ENCODE results near the gene KDM4C. TPM values are rescaled to one million over a fixed set of nuclear protein-coding genes. Genes with fewer than 3 reads are reported as not detected.
A peak's percentile ranks its signal among the peaks of the same experiment; 100 is the strongest.

The KDM4C gene
- total and polyA plus RNA-seq, 2 donors (not counting 1 experiment from before 2014, with no cell fraction given) = 13.0 to 39.0 TPM

DNA sequence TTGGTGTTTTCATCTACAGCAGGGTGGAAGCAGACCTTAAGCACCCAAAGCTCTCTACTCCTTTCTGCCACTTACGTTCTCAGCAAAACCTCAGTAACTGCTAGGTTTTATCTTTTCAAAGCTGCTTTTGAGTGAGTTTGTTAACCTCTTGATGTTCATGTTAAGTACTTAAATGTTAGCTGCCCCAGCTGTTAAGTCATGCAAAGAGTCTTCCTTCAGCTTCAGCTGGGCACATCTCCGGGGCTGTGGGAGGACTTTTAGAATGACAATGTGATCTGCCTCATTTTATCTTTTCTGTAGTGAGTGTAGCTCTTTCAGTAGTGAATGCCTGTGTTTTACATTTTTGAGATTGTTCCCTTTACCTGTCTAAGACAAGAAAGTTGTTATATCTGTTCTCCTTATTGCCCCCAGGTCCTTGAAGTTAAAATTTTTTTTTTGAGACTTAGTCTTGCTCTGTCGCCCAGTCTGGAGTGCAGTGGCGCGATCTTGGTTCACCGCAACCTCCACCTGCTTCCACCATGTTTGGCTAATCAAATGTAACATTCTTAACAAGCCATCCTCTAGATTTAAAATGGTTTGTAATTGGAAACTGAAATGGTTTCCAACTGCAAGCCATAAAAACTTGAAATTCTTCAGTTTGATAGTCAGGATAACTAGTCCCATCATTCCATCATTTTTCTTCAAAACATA, 19.6 kb downstream of the KDM4C start:
- Histone ChIP-seq H2AFZ (ENCODE audit: low read length) (no peak overlapping the region), H3K9ac (ENCODE audit: insufficient read depth, low read length) (no peak overlapping the region), H3K27me3 (ENCODE audit: control insufficient read depth, insufficient read depth, low read length) (no peaks in the 10 kb centered on the region), H3K36me3 (ENCODE audit: control insufficient read depth, insufficient read depth, low read length) (no peaks in the 10 kb centered on the region), H3K4me1 (ENCODE audit: control insufficient read depth, extremely low read depth, insufficient read depth, low read length) (no peaks in the 10 kb centered on the region), H3K9me3 (ENCODE audit: control insufficient read depth, insufficient read depth, low read depth, low read length) (no peaks in the 10 kb centered on the region), H3K4me3 (replicated peaks in 1 of 4; ENCODE audit: control extremely low read depth in 1 of 4, insufficient read depth in 1 of 4, low read depth in 3 of 4, low read length in 4 of 4) (no peak overlapping the region), H3K4me2 (ENCODE audit: extremely low read depth, insufficient read depth, low read length) (no peak overlapping the region), H3K79me2 (ENCODE audit: control insufficient read depth, insufficient read depth, low read length) (peaks cover 6% of the 10 kb centered on the region), H4K20me1 (ENCODE audit: control insufficient read depth, extremely low read depth, insufficient read depth, low read length) (no peaks in the 10 kb centered on the region), H3K27ac (ENCODE audit: insufficient read depth, low read length) (no peak overlapping the region)
- TF ChIP-seq, protein P1, sequence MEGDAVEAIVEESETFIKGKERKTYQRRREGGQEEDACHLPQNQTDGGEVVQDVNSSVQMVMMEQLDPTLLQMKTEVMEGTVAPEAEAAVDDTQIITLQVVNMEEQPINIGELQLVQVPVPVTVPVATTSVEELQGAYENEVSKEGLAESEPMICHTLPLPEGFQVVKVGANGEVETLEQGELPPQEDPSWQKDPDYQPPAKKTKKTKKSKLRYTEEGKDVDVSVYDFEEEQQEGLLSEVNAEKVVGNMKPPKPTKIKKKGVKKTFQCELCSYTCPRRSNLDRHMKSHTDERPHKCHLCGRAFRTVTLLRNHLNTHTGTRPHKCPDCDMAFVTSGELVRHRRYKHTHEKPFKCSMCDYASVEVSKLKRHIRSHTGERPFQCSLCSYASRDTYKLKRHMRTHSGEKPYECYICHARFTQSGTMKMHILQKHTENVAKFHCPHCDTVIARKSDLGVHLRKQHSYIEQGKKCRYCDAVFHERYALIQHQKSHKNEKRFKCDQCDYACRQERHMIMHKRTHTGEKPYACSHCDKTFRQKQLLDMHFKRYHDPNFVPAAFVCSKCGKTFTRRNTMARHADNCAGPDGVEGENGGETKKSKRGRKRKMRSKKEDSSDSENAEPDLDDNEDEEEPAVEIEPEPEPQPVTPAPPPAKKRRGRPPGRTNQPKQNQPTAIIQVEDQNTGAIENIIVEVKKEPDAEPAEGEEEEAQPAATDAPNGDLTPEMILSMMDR (conservative IDR thresholded peaks at IDR 0.05 in 1 of 2, IDR thresholded peaks at IDR 0.05 in 1 of 2; ENCODE audit: low read depth in 1 of 2, low read length in 2 of 2) = no peak
- TF ChIP-seq EZH2 (IDR thresholded peaks at IDR 0.05; ENCODE audit: low read length, missing control alignments) = no peak
- DNase-seq (ENCODE audit: low read depth in 2 of 2) = no peak

DNA sequence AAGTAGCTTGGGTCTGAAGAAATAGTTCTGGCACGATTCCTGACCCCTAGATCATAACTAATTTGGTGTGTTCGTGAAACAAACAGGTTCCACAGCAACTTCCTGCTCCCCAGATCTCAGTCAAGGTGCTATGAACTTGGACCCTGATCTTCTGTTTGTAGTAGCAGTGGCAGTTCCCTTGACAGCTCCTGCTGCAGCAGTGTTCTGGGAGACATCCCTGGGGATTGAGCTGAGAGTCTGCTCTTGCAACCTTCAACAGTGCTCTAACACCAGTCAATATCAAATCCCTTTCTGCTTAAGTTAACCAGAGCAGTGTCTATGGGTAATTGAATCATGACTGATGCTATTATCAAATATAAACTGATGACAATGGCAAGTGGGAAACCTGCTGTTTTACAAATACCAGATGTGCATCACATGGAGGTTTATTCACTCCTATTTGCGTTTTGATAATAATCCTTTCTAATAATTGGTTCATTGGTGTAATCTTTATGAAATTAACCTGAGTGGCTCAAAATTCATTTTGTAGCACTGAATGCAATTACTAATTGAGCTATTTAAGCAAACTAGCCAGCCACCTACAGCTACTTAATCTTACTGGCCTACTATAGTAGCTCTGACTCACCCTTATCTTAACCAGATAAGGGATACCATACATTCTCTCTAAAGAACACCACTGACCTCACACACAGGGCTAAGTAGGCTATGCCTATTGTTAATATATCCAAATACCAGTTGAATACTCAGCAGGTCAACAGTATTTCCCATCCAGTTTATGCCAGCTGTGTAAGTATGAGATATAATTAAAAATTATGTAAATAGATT, 21.9 kb downstream of the KDM4C start:
- no peaks in the 10 kb centered on the region for H3K9me3 ChIP-seq (ENCODE audit: control insufficient read depth, insufficient read depth, low read depth, low read length)
- H2AFZ ChIP-seq (ENCODE audit: low read length) = no peak overlapping the region
- no peaks in the 10 kb centered on the region for H3K27me3 ChIP-seq (ENCODE audit: control insufficient read depth, insufficient read depth, low read length)
- no peaks in the 10 kb centered on the region for H4K20me1 ChIP-seq (ENCODE audit: control insufficient read depth, extremely low read depth, insufficient read depth, low read length)
- no peak overlapping the region for H3K27ac ChIP-seq (ENCODE audit: insufficient read depth, low read length)
- H3K4me3 ChIP-seq (replicated peaks in 1 of 4; ENCODE audit: control extremely low read depth in 1 of 4, insufficient read depth in 1 of 4, low read depth in 3 of 4, low read length in 4 of 4) = no peak overlapping the region
- DNase-seq (ENCODE audit: low read depth in 2 of 2) = peak in 1 of 2 donors; percentile 84
- no peaks in the 10 kb centered on the region for H3K36me3 ChIP-seq (ENCODE audit: control insufficient read depth, insufficient read depth, low read length)
- H3K4me2 ChIP-seq (ENCODE audit: extremely low read depth, insufficient read depth, low read length) = no peak overlapping the region
- TF ChIP-seq, protein P1 (conservative IDR thresholded peaks at IDR 0.05 in 1 of 2, IDR thresholded peaks at IDR 0.05 in 1 of 2; ENCODE audit: low read depth in 1 of 2, low read length in 2 of 2) = no peak
- TF ChIP-seq EZH2 (IDR thresholded peaks at IDR 0.05; ENCODE audit: low read length, missing control alignments) = no peak
- H3K9ac ChIP-seq (ENCODE audit: insufficient read depth, low read length) = no peak overlapping the region
- no peaks in the 10 kb centered on the region for H3K4me1 ChIP-seq (ENCODE audit: control insufficient read depth, extremely low read depth, insufficient read depth, low read length)
- H3K79me2 ChIP-seq (ENCODE audit: control insufficient read depth, insufficient read depth, low read length) = peaks cover 5% of the 10 kb centered on the region

DNA sequence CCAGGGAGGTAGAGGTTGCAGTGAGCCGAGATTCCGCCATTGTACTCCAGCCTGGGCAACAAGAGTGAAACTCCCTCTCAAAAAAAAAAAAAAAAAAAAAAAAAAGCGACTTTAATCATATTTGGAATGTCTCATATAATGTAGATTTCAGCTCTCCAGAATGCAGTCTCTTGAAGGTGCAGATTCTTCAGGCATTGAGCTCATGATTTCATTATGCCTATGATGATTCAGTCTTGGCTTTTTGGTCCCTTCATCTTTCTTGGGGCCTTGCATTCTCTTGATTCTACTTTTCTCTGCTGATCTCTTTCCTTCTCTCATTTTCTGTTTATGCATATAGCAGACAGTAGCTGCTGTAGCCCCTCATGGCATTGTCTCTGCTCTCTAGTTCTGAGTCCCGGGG, 22.9 kb downstream of the KDM4C start:
- no peaks in the 10 kb centered on the region for H3K9me3 ChIP-seq (ENCODE audit: control insufficient read depth, insufficient read depth, low read depth, low read length)
- H3K9ac ChIP-seq (ENCODE audit: insufficient read depth, low read length) = no peak overlapping the region
- H4K20me1 ChIP-seq (ENCODE audit: control insufficient read depth, extremely low read depth, insufficient read depth, low read length) = no peaks in the 10 kb centered on the region

More for the DNA sequence above, 22.9 kb downstream of the KDM4C start:
- Histone ChIP-seq H3K79me2 (ENCODE audit: control insufficient read depth, insufficient read depth, low read length) (peaks cover 7% of the 10 kb centered on the region), H3K27ac (ENCODE audit: insufficient read depth, low read length) (no peak overlapping the region), H3K4me2 (ENCODE audit: extremely low read depth, insufficient read depth, low read length) (no peak overlapping the region), H3K4me1 (ENCODE audit: control insufficient read depth, extremely low read depth, insufficient read depth, low read length) (no peaks in the 10 kb centered on the region), H3K27me3 (ENCODE audit: control insufficient read depth, insufficient read depth, low read length) (no peaks in the 10 kb centered on the region), H3K36me3 (ENCODE audit: control insufficient read depth, insufficient read depth, low read length) (no peaks in the 10 kb centered on the region), H2AFZ (ENCODE audit: low read length) (no peak overlapping the region), H3K4me3 (replicated peaks in 1 of 4; ENCODE audit: control extremely low read depth in 1 of 4, insufficient read depth in 1 of 4, low read depth in 3 of 4, low read length in 4 of 4) (no peak overlapping the region)
- DNase-seq (ENCODE audit: low read depth in 2 of 2) = peak in 1 of 2 donors; percentile 60
- TF ChIP-seq, protein P1 (conservative IDR thresholded peaks at IDR 0.05 in 1 of 2, IDR thresholded peaks at IDR 0.05 in 1 of 2; ENCODE audit: low read depth in 1 of 2, low read length in 2 of 2) = no peak
- no peak for TF ChIP-seq EZH2 (IDR thresholded peaks at IDR 0.05; ENCODE audit: low read length, missing control alignments)
